ENCODE results near the gene RFX4.

Gene RFX4

DNA sequence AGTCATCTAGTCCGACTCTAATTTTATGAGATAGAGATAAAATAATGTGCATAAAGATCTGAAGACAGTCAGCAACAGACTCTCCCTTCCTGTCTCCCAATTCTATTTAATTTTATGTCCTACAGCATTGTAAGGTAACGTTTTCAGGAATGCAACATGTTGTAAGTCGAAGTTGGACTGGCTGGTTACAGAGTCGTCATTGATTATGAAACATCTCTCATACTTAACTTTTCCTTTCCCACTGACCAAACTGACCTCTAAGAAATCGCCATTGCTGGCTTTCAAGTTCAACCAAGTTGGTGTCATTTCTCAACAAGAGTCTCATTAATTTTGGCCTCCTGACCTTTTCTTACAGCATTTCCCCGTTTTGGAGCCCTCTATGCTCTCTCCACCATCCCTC, 186.7 kb downstream of the RFX4 start:
- DNase-seq, result no peak

DNA sequence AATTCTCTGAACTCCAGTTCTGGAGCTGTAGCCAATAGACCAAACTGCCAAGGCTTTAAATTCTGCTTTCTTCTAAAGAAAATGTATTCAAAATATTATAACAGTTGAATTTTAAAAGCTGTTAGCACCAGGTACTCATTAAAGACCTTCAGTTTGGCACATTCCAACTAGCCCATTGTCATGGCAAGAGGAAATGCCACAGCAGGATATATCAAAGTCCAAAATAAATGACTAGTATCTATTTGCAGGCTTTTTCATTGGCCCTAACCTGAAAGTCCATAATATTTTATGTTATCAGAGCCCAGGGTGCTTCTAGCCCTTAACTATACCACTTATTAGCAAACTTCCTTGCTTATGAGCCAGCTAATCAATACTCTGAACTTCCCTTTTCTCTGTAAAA, 188.6 kb downstream of the RFX4 start:
- no peak for DNase-seq

DNA sequence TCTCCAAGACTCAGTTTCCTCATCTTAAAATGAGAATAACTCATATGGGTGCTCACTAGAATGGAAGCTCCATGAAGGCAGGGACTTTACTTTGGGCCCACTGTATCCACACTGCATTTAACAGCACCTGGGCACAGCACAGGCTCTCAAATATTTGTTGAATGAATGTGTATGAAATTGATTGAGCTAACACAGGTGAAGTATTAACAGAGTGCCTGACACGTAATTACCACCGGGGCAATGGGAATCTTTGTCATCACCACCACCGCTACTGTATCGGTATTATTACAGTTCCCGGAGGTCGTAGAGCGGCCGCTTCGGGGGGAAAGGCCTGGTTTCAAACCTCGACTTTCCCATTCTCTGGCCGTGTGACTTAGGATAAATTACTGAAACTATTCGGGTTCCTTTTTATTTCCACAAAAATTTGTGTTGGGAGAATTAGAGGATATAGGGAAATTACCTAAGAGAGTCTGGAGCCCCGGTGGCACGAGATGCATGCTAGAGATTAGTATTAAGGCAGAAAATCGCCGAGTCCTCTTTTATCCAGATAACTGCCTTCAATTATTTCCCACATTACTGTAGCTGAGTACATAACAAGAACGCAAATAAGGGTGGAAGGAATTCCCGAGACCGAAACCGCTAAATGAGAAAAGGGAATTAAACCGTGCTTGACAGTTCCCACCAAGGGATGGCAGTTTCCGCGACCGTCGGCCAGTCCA, 190.6 kb downstream of the RFX4 start:
- no peak for DNase-seq

DNA sequence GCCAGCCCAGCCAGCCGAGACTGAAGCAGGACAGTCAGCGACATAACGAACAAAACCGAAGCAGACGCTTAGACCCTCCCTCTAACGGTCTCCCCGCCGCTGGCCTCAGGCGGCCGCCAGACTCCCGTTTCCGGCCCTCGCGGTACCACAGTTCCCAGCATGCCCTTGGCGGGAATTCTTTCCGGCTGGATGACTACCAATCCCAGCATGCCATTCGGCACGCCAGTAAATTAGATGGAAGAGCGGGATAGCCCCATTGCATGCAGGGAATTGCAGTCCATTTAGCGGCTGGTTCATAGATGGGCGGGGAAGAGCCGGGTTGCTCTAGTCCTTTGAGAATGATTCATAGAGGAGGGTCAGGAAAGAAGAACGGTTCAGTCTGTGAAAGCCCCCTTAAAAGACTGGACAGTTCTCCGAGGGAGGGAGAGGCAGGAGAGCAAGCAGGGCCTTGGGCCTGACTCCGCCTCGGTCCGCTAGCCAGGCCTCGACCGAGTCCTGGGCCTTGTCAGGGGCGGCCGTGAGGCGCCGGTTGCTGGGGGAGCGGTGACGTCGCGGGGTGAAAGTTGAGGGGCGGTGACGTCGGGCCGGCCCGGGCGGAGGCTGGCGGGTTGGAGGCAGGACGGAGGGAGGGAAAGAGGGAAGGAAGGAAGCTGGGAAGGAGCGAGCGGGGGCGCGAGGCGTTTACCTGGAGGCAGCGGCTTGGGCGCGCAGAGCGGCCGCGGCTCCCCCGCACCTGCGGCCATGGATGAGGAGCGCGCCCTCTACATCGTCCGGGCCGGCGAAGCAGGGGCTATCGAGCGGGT, 191.4 kb downstream of the RFX4 start, which contains the start of gene RIC8B:
Gene RIC8B (plus strand): TSS at position 678 of the 803 bp plus-strand sequence. CDS start 64 bp downstream, at position 742.
- peak; percentile 97 for DNase-seq

GRCh38 chr12:106774808-106775524, 192.2 kb downstream of the RFX4 start:
- DNase-seq, result peak; percentile 18

GRCh38 chr12:106776897-106777296, 194.1 kb downstream of the RFX4 start:
- DNase-seq, result no peak

- peak; percentile 49 for DNase-seq
These were observed 197.3 kb downstream of the RFX4 start for GRCh38 chr12:106780010-106780631.

DNA sequence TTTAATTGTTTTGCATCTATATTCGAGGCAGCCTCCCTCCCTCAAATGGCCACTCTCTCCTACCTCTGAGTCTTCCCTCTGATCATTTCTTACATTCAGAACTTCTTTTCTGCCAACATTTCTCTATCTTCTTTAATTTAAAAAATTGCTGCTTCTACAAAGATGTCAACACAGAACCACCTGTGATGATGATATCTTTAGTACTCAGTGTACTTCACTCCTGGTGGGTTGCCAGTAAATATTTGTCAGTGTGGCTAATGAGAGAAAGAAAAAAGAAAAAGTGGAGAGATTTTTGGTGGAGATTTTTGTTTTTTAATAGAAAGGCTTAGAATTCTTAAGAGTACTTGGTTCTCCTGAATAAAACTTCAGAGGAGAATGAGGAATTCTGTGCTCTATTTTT, 199.8 kb downstream of the RFX4 start:
- no peak for DNase-seq

GRCh38 chr12:106783515-106783914, 200.7 kb downstream of the RFX4 start:
- DNase-seq, result no peak

- DNase-seq, result peak; percentile 66
These were observed 207.2 kb downstream of the RFX4 start for GRCh38 chr12:106790020-106790419.

DNA sequence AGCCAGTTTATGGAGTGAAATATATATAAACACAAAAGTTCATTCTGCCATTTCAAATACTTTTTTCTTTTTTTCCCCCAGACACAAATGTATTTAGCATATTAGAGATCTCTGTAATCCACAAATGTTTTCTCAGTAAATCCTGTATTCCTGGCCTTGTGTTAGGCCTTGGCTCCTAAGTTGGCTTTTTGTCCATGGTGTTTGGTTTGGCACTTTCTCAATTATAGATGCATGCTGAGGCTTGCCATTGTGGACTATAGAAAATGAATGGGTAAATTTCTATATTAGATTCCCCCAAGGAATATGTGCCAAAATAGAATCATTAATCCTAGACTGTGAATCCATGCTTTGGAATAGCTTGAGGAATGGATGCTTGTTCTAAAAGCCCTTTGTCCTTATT, 208.7 kb downstream of the RFX4 start:
- DNase-seq, result peak; percentile 67

DNA sequence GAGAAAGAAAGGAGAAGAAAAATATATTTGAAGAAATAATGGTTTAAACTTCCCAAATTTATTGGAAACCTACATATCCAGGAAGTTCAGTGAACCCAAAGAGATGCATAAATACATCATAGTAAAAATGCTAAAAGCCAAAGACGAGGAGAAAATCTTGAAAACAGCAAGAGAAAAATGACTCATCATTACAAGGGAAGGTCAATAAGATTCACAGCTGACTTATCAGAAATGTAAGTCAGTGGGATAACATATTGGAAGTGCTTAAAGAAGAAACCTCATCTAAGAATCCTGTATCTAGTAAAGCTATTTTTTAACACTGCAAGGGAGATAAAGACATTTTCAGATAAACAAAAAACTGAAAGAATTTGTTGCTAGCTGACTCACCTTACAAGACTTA, 211.6 kb downstream of the RFX4 start:
- no peak for DNase-seq

GRCh38 chr12:106801167-106801708, 218.4 kb downstream of the RFX4 start:
- DNase-seq, result no peak

GRCh38 chr12:106801830-106802533, 219.2 kb downstream of the RFX4 start:
- DNase-seq, result no peak

GRCh38 chr12:106804668-106805067, 221.9 kb downstream of the RFX4 start:
- no peak for DNase-seq
